ENCODE results near the gene PDGFA.
A peak's percentile ranks its signal among the peaks of the same experiment; 100 is the strongest.

PDGFA gene

GRCh38 chr7:534075-534474 lies 14.4 kb upstream of the PDGFA start:
- DNase-seq: no peak

- no peak for DNase-seq
Observed at GRCh38 chr7:533266-533665, 13.6 kb upstream of the PDGFA start.

GRCh38 chr7:532379-533143 lies 12.9 kb upstream of the PDGFA start:
- DNase-seq: no peak

GRCh38 chr7:531777-532176 lies 12.1 kb upstream of the PDGFA start:
- DNase-seq: no peak

GRCh38 chr7:528451-528850 lies 8.8 kb upstream of the PDGFA start:
- no peak for DNase-seq

GRCh38 chr7:527723-528122 lies 8.1 kb upstream of the PDGFA start:
- DNase-seq: no peak

GRCh38 chr7:526460-527034 lies 6.9 kb upstream of the PDGFA start:
- DNase-seq: no peak

- DNase-seq: no peak
Observed at GRCh38 chr7:525740-526139, 6.1 kb upstream of the PDGFA start.

- DNase-seq: no peak
Observed at GRCh38 chr7:524800-525199, 5.2 kb upstream of the PDGFA start.

- DNase-seq: peak in 2 of 3 experiments; percentile 49 to 81
Observed at GRCh38 chr7:523347-524336, 4.0 kb upstream of the PDGFA start.

- peak in 1 of 3 experiments; percentile 40 for DNase-seq
Observed at GRCh38 chr7:522951-523314, 3.3 kb upstream of the PDGFA start.

GRCh38 chr7:522071-522950 lies 2.7 kb upstream of the PDGFA start:
- DNase-seq: peak in 2 of 3 experiments; percentile 61 to 71

GRCh38 chr7:521221-522070 lies 1.8 kb upstream of the PDGFA start:
- DNase-seq: peak in 2 of 3 experiments; percentile 59 to 77

GRCh38 chr7:520503-521161 lies 986 bp upstream of the PDGFA start:
- DNase-seq: no peak

- DNase-seq: peak in 2 of 3 experiments; percentile 78 to 81
Observed at GRCh38 chr7:518630-519483, 789 bp downstream of the PDGFA start.

GRCh38 chr7:517774-518629 lies 1.6 kb downstream of the PDGFA start:
- peak in 2 of 3 experiments; percentile 26 to 33 for DNase-seq

GRCh38 chr7:516606-517456 lies 2.8 kb downstream of the PDGFA start:
- peak in 2 of 3 experiments; percentile 31 to 32 for DNase-seq

- DNase-seq: peak in 1 of 3 experiments; percentile 32
Observed at GRCh38 chr7:516216-516605, 3.4 kb downstream of the PDGFA start.

Measured in NCI-H1417 (cell line).